HG03066 (cell line): ENCODE results near the gene ST3GAL6.

Source experiments
- ATAC-seq: cut with Tn5 transposase; IDR thresholded peaks from one replicate; pipeline ENCODE4 v1.9.1; 2021; ENCODE audit warnings: low read depth; ENCODE audit not compliant: unreplicated experiment

The ST3GAL6 gene

DNA sequence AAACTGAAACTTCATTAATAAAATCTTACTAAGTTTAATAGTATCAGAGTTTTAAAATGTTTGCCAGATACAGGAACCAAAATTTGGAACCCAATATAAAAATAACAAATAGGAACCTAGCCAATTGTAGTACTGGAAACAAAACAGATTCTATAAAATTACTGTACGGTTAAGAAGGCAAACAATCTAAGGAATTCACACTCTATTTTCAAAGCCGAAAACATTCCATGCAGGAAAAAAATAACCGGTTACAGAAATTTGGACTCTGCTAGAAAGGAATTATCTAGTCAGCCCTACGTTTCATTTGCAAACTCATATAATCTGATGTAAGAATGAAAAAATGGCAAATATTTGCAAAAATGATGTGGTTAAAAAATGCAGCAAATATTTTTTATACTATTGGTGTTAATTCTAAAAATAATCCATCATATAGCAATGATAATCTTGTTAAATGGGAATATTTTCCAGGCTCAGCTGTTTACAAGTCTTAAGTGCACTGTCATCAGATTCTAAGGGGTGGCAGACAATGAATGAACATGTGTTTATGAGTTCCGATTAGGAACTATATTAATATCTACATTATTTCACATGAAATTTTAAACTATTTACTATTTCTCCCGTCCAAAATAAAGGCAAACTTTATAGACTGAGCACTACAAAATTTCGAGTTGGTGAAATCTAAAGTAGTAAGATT is 80.3 kb downstream of the ST3GAL6 start:
- ATAC-seq, result no peak
